Psoas muscle (tissue), 8 donors: Measurements from ENCODE around the gene MPDZ. TPM values are rescaled to one million over a fixed set of nuclear protein-coding genes. Genes with fewer than 3 reads are reported as not detected.

Source experiments
- ATAC-seq, 4 donors: fragments of 200-7000 bp; cut with Tn5 transposase; one replicate each; pipeline ENCODE4 v1.9.1; 2020; ENCODE audit warnings: moderate library complexity in 3 of 4, mild to moderate bottlenecking in 2 of 4
- DNase-seq, 2 donors: peaks; one replicate each; pipeline ENCODE4 v3.0.0-alpha.2; 2020
- H3K27ac ChIP-seq: fragments of 200-600 bp; one replicate; pipeline ENCODE4 v1.8.0; 2022
- H3K27me3 ChIP-seq, 3 donors: fragments of 200-600 bp in 1 of 3; one replicate each; pipeline versions ENCODE4 v1.6.1 to v1.8.0; 2013 to 2022; ENCODE audit warnings: low read length in 2 of 3, mild to moderate bottlenecking in 2 of 3, moderate library complexity in 1 of 3; ENCODE audit not compliant: insufficient read depth in 3 of 3
- H3K36me3 ChIP-seq, 2 donors: fragments of 200-600 bp in 1 of 2; one replicate each; pipeline versions ENCODE4 v1.6.1 to v1.8.0; 2013 to 2022; ENCODE audit warnings: low read depth in 1 of 2, mild to moderate bottlenecking in 1 of 2, moderate library complexity in 1 of 2; ENCODE audit not compliant: insufficient read depth in 1 of 2
- H3K4me1 ChIP-seq: fragments of 200-600 bp; one replicate; pipeline ENCODE4 v1.8.0; 2022
- H3K4me3 ChIP-seq: fragments of 200-600 bp; one replicate; pipeline ENCODE4 v1.8.0; 2022; ENCODE audit warnings: mild to moderate bottlenecking
- H3K9me3 ChIP-seq: fragments of 200-600 bp; one replicate; pipeline ENCODE4 v1.8.0; 2022
- WGBS, 3 donors: extraction: QIAGEN DNeasy Blood & Tissue Kit; methylation state at CpG; one replicate each; pipeline versions ENCODE4 v1.1.6 to v1.1.7; 2013; 5-methylcytosine and 5-hydroxymethylcytosine counted together
- intact Hi-C, 2 donors: fragments of 100-400 bp; cut with DNase I; formaldehyde crosslinking; loops; one replicate each; pipeline versions ENCODE4 v1.11.0 to v1.14.2; 2022
- polyA plus RNA-seq, 3 donors: library from polyadenylated mRNA; stranded (reverse); fragments of 200-250 nt; gene quantifications; one replicate each; pipeline ENCODE4 v1.2.3, GENCODE V29; 2013
- total RNA-seq, 4 donors: library from RNA; stranded (reverse); fragmentation: NEBNext Ultra II Directional in 2 of 4; extraction: Animal tissue kit (Norgen Biotek cat#: 25700) in 2 of 4; gene quantifications; one replicate each; pipeline versions ENCODE4 v1.2.1 to v1.2.4, GENCODE V29; 2021 to 2023
- TF ChIP-seq, protein P1 (sequence below): fragments of 200-600 bp; IDR thresholded peaks from one replicate; pipeline ENCODE4 v1.8.0; 2022; ENCODE audit warnings: antibody characterized with exemption
- donor health status: healthy with polysubstance abuse.
- donor health status: DM: no; HTN: no; CAD: no; lungs with moderate emphysema.
- donor health status: Bipolar disorder and iron deficiency.
- donor health status: healthy.
- donor health status: DM: yes; HTN: yes; CAD: no.
- donor health status: DM: no; HTN: no; CAD: no.
- donor health status: DM: no; HTN: no; CAD: no.
- donor health status: DM: yes; HTN: yes; CAD: no.

Gene MPDZ
- total and polyA plus RNA-seq, 7 donors = 9.3 to 42.8 (median 23.1) TPM

- Histone ChIP-seq H3K27ac (no peak overlapping the region), H3K4me3 (no peak overlapping the region), H3K4me1 (peaks cover 2% of the 10 kb centered on the region), H3K36me3 (peaks cover 0 to 41% of the 10 kb centered on the region in 2 donors), H3K9me3 (no peaks in the 10 kb centered on the region), H3K27me3 (no peaks in the 10 kb centered on the region)
- TF ChIP-seq, protein P1, sequence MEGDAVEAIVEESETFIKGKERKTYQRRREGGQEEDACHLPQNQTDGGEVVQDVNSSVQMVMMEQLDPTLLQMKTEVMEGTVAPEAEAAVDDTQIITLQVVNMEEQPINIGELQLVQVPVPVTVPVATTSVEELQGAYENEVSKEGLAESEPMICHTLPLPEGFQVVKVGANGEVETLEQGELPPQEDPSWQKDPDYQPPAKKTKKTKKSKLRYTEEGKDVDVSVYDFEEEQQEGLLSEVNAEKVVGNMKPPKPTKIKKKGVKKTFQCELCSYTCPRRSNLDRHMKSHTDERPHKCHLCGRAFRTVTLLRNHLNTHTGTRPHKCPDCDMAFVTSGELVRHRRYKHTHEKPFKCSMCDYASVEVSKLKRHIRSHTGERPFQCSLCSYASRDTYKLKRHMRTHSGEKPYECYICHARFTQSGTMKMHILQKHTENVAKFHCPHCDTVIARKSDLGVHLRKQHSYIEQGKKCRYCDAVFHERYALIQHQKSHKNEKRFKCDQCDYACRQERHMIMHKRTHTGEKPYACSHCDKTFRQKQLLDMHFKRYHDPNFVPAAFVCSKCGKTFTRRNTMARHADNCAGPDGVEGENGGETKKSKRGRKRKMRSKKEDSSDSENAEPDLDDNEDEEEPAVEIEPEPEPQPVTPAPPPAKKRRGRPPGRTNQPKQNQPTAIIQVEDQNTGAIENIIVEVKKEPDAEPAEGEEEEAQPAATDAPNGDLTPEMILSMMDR = no peak
- DNase-seq (no peak), ATAC-seq (no peak)
- WGBS, 3 donors = 90 to 93% (median 93%) methylated on average over 7 of the region's 7 CpGs
- intact Hi-C loops = no loop called here
Observed at GRCh38 chr9:13165236-13165945, 114.1 kb downstream of the MPDZ start.

GRCh38 chr9:13163946-13164345 is 115.5 kb downstream of the MPDZ start:
- Histone ChIP-seq H3K27ac (no peak overlapping the region), H3K27me3 (no peaks in the 10 kb centered on the region), H3K4me3 (no peak overlapping the region), H3K4me1 (peaks cover 7% of the 10 kb centered on the region), H3K9me3 (no peaks in the 10 kb centered on the region), H3K36me3 (peaks cover 0 to 41% of the 10 kb centered on the region in 2 donors)
- DNase-seq = no peak
- 95 to 98% (median 96%) methylated on average over 2 of the region's 2 CpGs for WGBS, 3 donors
- TF ChIP-seq, protein P1 = no peak
- intact Hi-C loops = no loop called here
- no peak for ATAC-seq

DNA sequence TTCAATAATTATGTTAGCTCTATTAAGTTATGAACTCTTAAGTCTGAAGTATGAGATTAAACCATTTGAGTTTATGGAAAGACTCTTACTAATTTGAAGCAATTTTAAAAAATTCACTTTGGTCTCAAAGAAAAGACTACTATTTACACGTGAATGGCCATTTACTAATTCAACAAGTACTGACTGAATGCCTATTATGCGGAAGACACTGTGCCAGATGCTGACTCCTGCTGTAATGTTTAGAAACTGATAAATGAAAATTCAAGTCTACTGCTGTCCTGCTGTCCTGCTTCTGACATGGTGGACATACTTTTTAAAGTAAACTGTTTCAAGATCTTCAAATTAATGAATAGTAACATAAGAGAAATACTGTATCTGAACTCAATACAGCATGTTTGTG is 116.2 kb downstream of the MPDZ start:
- Histone ChIP-seq H3K4me1 (peaks cover 7% of the 10 kb centered on the region), H3K27ac (no peak overlapping the region), H3K36me3 (peaks cover 0 to 43% of the 10 kb centered on the region in 2 donors), H3K27me3 (no peaks in the 10 kb centered on the region), H3K9me3 (no peaks in the 10 kb centered on the region), H3K4me3 (no peak overlapping the region)
- intact Hi-C loops = no loop called here
- DNase-seq (no peak), ATAC-seq (no peak)
- TF ChIP-seq, protein P1 = no peak
- 68 to 87% (median 74%) methylated on average over 2 of the region's 2 CpGs for WGBS, 3 donors

DNA sequence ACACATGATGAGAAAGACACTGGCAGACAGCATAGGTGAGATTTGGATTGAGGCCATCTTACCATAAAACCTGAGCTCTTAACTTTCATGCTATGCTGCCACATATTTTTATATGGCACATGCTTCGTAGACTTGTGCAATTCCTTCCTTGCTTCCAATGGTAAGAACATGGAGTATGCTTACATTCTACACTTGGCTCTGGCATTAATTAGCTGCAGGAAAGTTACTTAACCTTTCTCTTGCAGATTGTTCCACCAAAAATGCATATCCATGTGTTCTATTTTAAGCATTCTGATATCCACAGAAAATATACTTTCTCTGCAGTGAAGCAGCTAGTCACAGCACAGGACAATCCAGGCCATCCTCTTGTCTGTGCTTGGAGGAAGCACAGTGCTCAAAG is 119.4 kb downstream of the MPDZ start:
- TF ChIP-seq, protein P1 = no peak

DNA sequence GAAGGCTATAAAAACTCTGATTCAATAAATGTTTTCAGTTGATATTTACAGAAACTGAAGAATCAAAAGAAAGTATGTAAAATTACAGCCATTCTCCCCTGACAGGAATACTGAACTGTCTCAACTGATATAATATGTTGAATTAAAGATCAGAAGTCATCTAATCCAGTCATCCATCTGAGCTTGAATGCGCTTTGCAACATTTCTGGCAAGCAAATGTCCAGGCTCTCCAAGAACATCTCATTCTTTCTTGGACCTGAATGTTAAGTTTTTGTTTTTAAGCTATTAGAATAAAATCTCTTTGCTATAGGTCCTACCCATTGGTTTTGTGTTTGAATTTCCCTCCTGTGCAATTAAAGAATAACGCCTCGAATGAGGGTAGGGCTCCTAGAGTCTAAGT is 120.5 kb downstream of the MPDZ start:
- ATAC-seq = no peak
- H3K4me1 ChIP-seq = peaks cover 7% of the 10 kb centered on the region
- TF ChIP-seq, protein P1 = no peak
- H3K36me3 ChIP-seq = peaks cover 0 to 65% of the 10 kb centered on the region in 2 donors
- no peaks in the 10 kb centered on the region for H3K27me3 ChIP-seq
- 60 to 92% (median 78%) methylated on average over 3 of the region's 3 CpGs for WGBS, 3 donors
- intact Hi-C loops = no loop called here
- H3K27ac ChIP-seq = no peak overlapping the region
- H3K9me3 ChIP-seq = no peaks in the 10 kb centered on the region
- H3K4me3 ChIP-seq = no peak overlapping the region
- no peak for DNase-seq

More for the DNA sequence above, 119.4 kb downstream of the MPDZ start:
- ATAC-seq = no peak
- H3K4me3 ChIP-seq = no peak overlapping the region
- WGBS, 3 donors = 34 to 58% (median 36%) methylated on average over 1 of the region's 1 CpG
- H3K4me1 ChIP-seq = peaks cover 7% of the 10 kb centered on the region
- intact Hi-C loops = no loop called here
- no peak overlapping the region for H3K27ac ChIP-seq
- H3K27me3 ChIP-seq = no peaks in the 10 kb centered on the region
- peaks cover 0 to 58% of the 10 kb centered on the region in 2 donors for H3K36me3 ChIP-seq
- H3K9me3 ChIP-seq = no peaks in the 10 kb centered on the region
- no peak for DNase-seq
